HG03025 (cell line): ENCODE data around the gene MYBPC2.
A peak's percentile ranks its signal among the peaks of the same experiment; 100 is the strongest.

Source experiments
- ATAC-seq: cut with Tn5 transposase; IDR thresholded peaks from one replicate; pipeline ENCODE4 v1.9.1; 2021; ENCODE audit warnings: mild to moderate bottlenecking, moderate library complexity; ENCODE audit not compliant: unreplicated experiment, low FRiP score

MYBPC2 gene

DNA sequence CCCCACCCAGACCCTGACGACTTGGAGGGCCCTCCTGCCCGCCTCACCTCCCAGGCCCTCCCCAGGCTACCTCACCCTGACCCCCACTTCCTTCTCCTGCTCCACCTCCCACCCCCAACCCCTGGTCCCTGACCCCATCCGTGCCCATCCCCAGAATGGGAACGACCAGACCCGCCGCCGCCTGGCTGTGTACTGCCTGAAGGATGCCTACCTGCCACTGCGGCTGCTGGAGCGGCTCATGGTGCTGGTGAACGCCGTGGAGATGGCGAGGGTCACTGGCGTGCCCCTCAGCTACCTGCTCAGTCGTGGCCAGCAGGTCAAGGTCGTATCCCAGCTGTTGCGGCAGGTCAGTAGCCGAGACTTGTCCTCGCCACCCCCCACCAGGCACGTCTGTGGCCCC lies 25.9 kb upstream of the MYBPC2 start:
- no peak for ATAC-seq

DNA sequence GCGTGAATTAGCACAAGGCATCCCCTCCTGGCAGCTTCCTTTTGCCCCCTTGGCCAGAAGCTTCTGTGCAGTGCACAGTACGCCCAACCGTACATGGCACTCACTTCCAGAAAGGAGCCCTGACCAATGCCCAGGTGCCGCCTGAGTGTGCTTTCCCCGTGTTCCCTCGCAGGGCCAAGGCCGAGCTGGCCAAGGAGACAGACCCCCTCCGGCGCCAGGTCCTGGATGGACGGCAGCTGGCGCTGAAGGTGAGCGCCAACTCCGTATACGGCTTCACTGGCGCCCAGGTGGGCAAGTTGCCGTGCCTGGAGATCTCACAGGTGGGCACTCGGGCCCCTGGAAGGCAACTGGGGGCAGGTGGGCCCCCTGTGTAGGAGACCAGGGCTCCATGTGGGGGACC lies 23.3 kb upstream of the MYBPC2 start:
- ATAC-seq = no peak

DNA sequence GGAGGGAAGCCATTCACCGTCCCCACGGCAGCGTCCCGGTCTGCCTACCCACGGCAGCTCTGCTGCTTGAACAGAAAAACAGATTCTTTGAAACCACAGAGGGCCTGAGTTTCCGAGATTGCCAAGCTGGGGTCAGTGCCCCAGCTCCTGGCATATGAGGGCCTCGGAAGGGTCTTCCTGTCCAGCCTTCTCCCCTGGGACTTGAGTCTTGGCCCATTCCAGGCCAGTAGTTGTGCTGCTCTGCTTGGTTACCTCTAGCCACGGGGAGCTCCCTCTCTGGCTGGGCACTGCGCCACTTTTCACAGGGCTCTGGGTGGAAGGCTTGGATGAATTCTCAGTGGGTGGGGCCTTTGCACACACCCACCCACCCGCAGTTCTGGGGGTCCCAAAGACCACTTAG lies 22.6 kb upstream of the MYBPC2 start:
- no peak for ATAC-seq

DNA sequence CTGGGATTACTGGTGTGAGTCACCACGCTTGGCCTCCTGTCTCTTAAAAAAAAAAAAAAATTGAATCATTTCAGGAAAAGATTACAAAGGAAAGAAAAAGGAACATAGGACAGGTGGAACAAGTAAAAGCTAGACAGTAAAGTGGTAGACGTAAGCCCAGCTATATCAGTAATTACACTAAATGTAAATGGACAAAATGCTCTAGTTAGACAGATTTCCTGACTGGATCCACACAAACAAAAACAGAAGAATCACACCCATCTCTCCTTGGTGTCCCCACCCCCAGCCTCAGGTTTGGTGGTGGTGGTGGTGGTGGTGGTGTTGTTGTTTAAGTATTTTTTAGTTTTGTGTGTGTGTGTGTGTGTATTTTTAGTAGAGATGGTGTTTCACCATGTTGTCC lies 20.3 kb upstream of the MYBPC2 start:
- ATAC-seq = no peak

DNA sequence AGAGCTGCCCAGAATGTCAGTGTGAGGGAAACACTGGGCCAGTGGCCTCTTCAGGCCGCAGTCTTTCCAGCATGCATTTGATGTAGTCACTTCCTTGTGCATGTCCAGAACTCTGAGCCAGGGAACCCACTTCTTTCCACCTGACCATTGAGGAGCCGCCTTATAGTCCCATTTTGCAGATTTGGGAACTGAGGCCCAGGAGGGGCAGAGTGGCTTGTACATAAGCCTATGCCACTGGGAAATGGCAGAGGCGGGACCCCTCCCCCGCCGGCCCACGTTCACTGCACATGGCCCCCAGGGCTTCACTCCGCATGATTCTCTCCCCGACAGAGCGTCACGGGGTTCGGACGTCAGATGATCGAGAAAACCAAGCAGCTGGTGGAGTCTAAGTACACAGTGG lies 19.6 kb upstream of the MYBPC2 start:
- no peak for ATAC-seq

DNA sequence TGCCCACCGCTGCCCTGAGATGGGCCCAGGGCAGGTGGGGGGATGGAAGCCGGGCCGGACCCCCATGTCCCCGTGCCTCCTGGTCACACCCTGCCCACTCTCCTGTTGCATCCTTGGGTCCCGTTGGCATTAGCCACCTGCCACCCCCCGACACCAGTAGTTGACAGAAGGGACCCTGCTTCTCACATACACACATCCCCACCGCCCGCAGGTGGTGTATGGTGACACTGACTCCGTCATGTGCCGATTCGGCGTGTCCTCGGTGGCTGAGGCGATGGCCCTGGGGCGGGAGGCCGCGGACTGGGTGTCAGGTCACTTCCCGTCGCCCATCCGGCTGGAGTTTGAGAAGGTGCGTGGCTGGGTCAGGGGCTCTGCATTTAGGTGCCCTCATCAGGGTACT lies 19.2 kb upstream of the MYBPC2 start:
- no peak for ATAC-seq

DNA sequence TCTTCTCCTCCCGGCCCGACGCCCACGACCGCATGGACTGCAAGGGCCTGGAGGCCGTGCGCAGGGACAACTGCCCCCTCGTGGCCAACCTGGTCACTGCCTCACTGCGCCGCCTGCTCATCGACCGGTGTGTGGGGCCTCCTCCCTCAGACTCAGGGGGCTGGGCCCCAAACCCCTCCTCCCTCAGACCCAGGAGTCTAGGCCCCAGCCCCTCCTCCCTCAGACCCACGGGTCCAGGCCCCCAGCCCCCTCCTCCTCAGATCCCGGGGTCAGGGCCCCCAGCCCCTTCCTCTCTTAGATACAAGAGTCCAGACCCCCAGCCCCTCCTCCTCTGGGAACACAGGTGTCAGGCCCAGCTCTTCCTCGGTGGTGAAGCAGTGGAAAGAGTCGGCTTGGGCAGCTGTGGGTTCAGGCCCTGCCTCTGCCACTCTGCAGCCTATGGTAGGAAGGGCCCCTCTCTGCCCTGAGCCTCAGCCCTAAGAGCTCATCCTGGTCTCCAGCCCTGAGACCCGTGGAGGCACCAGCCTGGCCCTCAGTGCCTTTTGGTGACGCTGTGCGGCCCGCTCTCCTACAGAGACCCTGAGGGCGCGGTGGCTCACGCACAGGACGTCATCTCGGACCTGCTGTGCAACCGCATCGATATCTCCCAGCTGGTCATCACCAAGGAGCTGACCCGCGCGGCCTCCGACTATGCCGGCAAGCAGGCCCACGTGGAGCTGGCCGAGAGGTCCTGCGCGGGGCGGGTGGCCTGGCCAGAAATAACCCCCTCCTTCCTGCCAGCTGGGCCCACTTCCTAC lies 17.6 kb upstream of the MYBPC2 start:
- peak; percentile 34 for ATAC-seq

DNA sequence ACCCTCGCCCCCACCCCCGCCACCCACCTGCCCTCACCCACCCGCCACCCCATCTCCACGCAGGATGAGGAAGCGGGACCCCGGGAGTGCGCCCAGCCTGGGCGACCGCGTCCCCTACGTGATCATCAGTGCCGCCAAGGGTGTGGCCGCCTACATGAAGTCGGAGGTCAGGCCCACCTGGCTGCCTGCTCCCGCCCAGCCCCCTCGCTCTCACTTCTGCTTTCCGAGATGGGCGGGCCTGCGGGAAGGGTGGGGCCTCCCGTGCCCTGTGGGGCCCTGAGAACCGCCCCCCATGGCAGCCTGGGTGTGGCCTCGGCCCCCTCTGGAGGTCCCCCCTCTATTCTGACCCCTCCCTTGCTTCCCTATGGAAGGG lies 17.0 kb upstream of the MYBPC2 start:
- ATAC-seq = peak; percentile 40

DNA sequence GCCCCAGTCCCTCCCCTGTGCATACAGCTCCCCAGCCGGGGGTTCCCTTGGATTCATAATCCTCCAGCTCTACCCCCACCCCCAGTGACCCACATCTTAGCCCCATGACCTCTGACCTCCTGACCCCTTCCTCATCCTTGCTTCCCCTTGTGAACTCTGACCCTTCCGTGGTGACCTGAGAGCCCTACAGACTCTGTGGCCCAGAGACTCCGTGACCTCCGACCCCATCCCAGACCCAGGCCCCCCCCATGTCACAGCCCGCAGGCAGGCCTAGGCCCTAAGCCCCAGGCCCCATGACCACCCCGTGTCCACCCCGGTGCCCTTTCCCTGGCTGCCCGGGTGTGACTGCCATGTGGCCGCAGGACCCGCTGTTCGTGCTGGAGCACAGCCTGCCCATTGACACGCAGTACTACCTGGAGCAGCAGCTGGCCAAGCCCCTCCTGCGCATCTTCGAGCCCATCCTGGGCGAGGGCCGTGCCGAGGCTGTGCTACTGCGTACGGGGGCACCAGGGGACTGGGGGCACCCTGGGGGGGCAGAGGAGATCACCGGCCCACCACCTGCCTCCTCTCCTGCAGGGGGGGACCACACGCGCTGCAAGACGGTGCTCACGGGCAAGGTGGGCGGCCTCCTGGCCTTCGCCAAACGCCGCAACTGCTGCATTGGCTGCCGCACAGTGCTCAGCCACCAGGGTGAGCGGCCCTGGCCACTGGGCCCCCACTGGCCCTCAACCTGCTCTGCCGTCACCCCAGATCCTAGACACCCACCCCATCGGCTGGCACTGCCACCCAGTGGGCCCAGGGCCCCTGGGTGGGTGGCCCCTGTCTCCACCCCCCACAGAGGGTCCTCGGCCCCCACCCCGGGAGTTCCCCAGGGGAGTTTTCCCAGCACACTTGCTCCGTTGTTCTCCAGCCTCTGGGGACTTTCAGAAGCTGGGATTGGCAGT lies 16.4 kb upstream of the MYBPC2 start:
- no peak for ATAC-seq

DNA sequence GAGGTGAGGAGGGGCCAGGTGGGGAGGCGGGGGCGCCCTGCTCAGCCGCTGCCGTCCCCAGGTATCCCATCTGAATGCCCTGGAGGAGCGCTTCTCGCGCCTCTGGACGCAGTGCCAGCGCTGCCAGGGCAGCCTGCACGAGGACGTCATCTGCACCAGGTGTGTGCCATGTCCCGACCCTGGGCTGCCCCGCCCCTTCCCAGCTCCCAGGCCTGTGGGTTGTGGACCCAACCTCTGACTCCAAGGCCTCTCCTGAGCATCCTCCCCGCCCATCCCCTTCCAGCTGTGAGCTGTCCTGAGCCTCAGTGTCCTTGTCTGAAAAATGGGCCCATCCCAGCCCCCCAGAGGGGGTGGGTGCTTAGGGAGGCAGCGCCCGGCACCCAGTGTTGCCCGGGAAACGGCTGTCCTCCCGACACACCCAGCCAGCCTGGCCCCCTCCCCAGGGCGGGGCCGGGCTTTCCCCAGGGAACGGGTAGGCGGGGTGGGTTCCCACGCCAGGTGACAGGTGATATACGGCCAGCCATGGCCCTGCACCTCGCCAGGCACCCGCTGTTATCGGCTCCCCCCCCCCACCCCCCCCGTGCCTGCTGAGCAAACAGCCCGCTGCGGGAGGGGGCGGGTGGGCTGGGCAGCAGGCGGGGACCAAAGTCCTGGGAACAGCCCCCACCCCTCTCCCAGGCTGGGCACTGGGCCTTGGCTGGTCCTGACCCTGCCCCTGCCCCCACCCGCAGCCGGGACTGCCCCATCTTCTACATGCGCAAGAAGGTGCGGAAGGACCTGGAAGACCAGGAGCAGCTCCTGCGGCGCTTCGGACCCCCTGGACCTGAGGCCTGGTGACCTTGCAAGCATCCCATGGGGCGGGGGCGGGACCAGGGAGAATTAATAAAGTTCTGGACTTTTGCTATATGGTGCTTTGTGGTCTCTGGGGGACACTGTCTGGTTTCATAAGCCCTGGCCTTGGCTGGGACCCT lies 15.3 kb upstream of the MYBPC2 start:
- ATAC-seq = no peak

DNA sequence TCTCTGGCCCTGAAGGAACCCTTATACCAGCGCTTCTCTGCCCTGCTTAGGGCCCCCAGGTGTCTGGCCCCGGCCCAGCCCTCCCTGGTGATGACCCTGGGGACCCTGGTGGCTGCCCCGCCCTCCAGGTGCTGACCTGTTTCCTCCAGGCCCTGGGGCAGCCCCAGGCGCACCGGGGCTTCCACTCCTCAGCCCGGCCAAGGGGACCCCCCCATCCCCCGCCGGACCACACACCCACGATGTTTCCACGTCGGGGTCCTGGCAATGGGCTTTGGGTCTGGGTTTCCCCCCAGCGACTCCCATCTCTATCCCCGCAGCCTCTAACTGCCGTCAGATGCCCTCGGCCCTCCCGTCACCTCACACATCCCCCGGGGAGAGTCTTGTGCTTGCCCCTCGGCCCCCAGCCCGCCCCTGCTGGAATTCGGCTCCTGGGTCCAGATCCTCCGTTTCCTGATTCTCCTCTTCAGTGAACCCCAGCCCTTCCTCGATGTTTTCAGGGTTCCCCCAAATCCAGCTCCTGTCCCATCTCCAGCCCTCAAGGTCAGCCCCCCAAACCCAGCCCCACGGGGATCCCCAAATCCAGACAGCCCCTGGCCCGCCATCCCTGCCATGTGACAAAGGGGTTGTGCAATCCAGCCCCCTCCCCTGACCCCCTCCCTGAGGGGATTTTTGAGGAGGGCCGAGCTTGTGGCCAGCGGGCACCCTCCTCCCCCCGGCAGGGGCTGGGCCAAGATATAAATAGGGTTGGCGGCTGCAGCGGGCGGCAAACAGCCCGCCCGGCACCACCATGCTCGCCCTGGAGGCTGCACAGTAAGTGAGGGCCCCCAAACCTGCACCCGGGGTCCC lies 14.3 kb upstream of the MYBPC2 start, which contains the start of gene SPIB:
SPIB (plus strand) TSS at position 763 of the 846 bp plus-strand sequence; CDS start at position 788, 25 bp downstream.
- ATAC-seq = no peak

DNA sequence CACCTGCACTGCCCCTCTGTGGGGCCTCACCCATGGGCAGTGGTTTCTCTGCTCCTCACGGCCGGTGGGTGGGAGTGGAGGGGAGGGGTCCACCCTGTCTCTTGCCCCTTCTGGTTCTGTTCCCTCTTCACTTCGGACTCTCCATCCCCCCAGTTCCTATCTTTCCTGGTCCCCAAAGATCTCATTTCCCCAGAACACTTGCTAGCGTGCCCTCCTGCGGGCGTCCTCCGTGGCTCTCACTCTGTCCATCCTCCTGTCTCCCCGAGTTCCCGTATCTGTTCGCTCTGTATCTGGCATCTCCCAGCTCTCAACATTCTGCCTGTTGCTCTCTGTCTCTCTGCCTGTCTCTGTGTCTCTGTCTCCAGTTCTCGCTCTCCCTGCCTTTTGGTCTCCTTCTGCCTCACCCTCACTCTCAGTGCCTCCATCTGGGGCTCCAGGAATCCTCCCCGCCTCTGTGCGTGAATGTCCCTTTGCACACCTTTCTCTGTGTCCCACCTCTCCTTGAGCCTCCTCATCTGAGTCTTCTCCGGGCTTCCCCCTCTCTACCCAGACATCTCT lies 13.6 kb upstream of the MYBPC2 start:
- ATAC-seq = no peak

DNA sequence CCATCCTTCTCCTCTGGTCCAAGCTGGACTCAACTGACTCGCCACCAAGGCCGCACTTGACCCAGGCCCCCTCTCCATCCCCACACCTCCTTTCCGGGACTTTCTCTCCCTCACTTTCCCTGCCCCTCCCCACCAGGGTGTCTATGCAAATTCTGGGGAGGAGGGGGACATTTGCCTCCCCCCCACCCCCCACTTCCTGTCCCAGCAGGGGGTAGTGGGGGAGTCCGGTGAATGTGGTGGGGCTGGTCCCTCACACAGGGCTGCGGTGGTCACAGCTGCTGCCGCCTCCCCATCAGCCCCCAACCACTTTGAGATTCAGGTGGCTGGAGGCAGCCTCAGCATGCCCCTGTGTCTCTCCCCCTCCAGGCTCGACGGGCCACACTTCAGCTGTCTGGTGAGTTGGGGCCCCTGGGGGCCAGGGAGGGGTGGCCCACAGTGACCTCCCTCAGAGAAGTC lies 13.1 kb upstream of the MYBPC2 start:
- ATAC-seq = no peak

DNA sequence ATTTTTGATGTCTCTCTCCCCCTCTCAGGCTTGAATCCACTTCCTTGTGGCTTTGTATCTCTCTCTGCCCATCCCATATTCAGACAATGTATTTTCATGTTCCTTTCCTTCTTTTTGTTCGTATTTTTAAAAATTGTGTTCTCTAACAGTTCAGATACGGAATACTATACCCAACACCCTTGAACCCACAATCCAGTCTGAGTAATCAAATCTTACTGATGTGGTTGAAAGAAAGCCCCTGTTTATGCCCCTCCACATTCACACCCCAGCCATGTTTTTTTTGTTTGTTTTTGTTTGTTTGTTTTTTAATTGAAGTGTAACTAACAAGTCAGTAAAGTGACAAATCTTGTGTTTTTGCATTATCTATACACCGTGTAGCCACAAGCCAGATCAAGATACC lies 12.6 kb upstream of the MYBPC2 start:
- no peak for ATAC-seq

DNA sequence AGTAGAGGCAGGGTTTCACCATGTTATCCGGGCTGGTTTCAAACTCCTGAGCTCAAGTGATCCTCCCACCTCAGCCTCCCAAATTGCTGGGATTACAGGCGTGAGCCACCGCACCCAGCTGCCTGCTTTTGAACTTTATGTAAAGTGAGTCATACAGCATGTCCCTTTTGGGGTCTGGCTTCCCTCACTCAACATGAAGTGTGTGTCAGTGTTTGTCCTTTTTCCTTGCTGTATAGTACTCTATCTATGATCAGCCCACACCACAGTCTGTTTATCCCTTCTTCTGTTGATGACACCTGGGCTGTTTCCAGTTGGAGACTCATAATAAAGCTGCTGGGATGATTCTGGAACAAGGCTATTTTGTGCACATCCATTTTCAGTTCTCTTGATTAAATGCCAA lies 11.9 kb upstream of the MYBPC2 start:
- ATAC-seq = no peak

DNA sequence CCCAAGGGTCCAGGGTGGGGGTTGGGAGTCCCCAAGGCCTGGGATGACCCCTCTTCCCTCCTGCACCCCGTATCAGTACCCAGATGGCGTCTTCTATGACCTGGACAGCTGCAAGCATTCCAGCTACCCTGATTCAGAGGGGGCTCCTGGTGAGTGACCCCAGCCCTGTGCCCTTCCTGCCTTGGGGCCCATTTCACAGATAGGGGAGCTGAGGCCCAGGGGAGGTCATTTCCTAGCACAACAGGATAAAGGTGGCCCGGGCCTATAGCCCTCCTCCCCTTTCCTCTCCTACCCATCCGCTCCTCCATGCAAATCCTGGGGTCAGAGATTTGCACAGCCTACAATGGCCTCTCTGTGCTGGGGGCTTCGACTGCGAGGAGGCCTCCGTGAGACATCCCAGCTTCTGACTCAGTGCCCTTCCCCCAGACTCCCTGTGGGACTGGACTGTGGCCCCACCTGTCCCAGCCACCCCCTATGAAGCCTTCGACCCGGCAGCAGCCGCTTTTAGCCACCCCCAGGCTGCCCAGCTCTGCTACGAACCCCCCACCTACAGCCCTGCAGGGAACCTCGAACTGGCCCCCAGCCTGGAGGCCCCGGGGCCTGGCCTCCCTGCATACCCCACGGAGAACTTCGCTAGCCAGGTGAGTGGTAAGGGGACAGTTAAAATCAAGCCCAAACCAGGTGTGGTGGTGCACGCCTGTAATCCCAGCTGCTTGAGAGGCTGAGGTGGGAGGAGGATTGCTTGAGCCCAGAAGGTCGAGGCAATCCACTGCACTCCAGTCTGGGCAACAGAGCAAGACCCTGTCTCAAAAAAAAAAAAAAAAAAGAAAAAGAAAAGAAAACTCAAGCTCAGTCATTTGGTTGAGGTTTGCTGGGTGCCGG lies 10.1 kb upstream of the MYBPC2 start:
- ATAC-seq = no peak

DNA sequence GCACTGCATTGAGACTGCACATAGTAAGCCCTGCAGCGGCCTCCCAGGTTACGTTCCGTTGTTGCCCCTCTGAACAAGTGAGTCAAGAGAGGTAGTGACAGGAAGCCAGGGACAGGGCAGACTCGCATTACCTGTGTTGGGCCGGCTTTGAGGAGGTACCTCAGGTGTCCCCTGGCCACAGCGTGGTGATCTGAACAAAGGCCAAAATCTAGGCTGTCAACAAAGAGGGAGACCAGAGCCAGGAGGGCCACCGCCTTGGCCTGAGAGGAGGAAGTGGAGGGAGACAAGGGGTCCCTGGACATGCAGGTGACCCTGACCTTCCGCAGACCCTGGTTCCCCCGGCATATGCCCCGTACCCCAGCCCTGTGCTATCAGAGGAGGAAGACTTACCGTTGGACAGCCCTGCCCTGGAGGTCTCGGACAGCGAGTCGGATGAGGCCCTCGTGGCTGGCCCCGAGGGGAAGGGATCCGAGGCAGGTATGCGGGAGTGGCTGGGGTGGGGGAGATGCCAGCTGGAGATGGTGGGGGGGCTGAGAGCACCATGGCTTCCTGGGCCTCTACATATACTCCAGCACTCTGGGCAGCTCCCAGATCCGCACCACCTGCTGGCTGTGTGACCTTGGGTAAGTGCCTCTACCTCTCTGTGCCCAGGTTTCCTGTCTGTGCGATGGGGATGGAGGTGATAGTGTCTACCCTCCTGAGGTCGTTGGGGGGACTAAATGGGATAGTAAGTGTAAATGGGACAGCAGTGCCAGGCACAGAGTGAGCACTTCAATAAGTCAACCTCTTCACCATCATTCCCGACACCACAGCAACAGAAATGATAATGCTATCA lies 9.2 kb upstream of the MYBPC2 start:
- no peak for ATAC-seq
